Activated naive CD4-positive, alpha-beta T cell treated with anti-CD3 and anti-CD28 coated beads, Interleukin-2, amount 50 U/mL, for 72 hours (primary cell): Measurements from ENCODE around the gene CATSPERD. TPM values are rescaled to one million over a fixed set of nuclear protein-coding genes. Genes with fewer than 3 reads are reported as not detected.
"Not testable (repeated sequence)": the region's sequence is repeated elsewhere in the genome, so short reads cannot be mapped to it uniquely, and the experiment has no call there.

Experiments
- ATAC-seq, 2 donors: fragments of 150-1000 bp; cut with Tn5 transposase; 2 replicates each; pipeline ENCODE4 v1.10.0; 2021; ENCODE audit warnings: mild to moderate bottlenecking in 2 of 2, moderate library complexity in 2 of 2
- DNase-seq, 2 donors: peaks; one replicate each; pipeline ENCODE4 v3.0.0; 2021 to 2022; ENCODE audit warnings: low spot score in 2 of 2
- H3K27ac Mint-ChIP-seq, 2 donors: one replicate each; pipeline ENCODE4 v1.8.0; 2022; ENCODE audit warnings: mild to moderate bottlenecking in 2 of 2, mixed read lengths in 2 of 2
- H3K36me3 Mint-ChIP-seq, 2 donors: one replicate each; pipeline ENCODE4 v1.8.0; 2022; ENCODE audit warnings: mixed read lengths in 2 of 2
- H3K9me3 Mint-ChIP-seq, 2 donors: one replicate each; pipeline ENCODE4 v1.8.0; 2022; ENCODE audit warnings: mixed read lengths in 2 of 2
- total RNA-seq, 2 donors: library from RNA; stranded (reverse); gene quantifications; one replicate each; pipeline ENCODE4 v1.2.3, GENCODE V29; 2022

Gene CATSPERD
- total RNA-seq, 2 donors from 2014 or later, result not detected

DNA sequence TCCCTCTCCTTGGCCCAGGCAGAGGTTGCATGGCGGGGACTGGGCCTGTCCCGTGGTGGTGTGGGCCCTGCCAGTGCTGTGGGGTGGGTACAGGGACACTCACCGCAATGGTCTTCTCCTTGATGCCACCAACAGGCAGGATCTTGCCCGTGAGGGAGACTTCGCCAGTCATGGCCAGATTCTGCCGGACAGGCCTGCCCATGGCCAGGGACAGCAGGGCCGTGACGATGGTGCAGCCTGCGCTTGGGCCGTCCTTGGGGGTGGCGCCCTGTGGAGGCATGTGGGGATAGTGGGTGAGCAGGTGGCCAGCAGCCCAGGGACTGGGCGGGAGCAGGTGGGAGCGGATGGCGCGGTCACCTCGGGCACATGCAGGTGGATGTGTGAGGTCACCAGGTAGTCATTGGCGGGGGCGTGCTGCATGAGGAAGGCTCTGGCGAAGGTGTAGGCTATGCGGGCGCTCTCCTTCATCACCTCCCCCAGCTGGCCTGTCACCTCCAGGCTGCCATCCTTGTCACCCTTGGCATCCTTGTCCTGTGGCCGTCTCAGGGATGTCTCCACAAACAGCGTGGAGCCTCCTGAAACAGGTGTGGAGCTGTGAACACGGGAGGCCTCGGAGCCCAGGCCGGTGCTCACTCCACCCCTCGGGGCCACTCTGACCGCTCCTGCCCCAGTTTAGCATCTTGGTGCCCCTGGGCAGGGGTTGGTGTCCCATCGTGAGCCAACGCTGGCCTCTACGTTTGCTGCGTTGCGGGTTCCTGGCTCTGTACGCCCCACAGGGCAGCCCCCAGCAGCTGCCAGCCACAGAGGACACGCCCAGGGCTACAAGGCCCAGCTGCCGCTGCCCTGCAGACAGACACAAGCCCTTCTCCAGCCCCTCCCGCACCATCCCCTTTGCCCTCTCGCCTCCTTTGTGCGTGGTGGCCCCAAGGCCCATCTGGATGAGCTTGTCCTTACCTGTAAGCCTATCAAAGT lies 27.0 kb upstream of the CATSPERD start:
- peak in 1 of 2 donors; percentile 25 for DNase-seq
- Mint-ChIP-seq H3K9me3 (no peaks in the 10 kb centered on the region), H3K27ac (peak overlapping the region; percentile 96 to 99), H3K36me3 (peaks cover 19 to 27% of the 10 kb centered on the region in 2 donors)
- ATAC-seq, result no peak

DNA sequence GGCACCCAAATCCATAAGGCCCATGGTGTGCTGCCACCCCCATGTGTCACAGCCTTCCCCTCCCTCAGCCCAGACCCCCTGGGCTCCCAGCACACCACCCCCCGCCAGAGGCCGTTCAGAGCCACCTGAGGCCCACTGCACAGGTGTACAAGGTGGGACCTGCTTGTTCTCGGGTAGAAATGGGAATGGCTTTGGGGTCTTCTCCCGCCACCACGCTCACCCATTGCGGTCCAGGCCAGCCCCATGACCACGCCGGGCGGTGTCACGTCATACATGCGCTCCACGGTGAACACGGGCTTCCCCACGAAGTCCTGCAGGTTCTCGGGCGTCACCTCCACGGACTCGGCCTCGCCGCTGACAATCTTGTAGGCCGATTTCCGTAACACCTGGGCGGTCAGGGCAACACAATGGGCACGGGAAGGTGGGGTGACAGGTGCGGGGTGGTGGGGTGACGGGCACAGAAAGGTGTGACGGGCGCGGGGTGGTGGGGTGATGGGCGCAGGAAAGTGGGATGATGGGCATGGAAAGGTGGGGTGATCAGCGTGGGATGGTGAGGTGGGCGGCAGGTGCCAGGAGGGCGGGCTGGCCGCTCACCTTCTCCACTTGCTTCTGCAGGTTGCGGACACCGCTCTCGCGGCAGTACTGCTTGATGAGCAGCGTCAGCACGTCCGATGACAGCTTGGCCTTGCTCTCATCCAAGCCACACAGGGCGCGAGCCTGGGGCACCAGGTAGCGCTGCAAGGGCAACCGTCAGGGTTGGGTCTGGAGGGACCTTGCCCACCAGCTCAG lies 26.1 kb upstream of the CATSPERD start:
- Mint-ChIP-seq H3K9me3 (no peaks in the 10 kb centered on the region), H3K36me3 (peaks cover 23 to 27% of the 10 kb centered on the region in 2 donors), H3K27ac (peak overlapping the region; percentile 97 to 99)
- DNase-seq (no peak), ATAC-seq (no peak)

DNA sequence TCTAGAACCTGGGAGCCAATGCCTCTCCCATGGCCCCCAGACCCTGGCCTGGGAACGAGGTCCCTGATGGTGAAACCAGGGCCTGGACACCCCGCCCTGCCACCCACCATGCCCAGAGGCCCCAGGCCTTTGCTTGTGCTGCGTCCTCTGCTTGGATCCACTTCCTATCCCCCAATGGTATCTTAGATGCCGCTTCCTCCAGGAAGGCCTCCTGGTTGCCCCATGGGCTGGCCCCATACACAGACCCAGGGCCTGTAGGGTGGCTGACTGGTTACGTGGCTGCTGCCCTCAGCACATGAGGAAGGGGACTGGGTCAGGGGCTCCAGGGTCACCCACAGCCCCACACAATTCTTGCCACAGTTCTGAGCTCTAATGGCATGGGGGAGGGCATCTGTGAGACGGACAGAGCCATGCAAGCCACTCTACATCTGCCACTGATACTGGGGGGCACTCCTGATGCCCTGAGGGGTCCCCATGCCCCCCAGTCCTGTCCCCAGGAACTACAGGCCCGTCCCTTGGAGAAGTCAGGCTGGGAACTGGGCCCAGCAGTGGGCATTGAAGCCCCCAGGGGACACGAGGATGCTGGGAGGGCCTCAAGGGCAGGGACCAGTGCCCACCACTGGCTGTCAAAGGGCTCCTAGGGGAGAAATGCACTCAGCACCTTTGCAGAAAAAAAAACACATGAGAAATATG lies 25.3 kb upstream of the CATSPERD start:
- H3K36me3 Mint-ChIP-seq, result peaks cover 23 to 24% of the 10 kb centered on the region in 2 donors
- no peak for DNase-seq

DNA sequence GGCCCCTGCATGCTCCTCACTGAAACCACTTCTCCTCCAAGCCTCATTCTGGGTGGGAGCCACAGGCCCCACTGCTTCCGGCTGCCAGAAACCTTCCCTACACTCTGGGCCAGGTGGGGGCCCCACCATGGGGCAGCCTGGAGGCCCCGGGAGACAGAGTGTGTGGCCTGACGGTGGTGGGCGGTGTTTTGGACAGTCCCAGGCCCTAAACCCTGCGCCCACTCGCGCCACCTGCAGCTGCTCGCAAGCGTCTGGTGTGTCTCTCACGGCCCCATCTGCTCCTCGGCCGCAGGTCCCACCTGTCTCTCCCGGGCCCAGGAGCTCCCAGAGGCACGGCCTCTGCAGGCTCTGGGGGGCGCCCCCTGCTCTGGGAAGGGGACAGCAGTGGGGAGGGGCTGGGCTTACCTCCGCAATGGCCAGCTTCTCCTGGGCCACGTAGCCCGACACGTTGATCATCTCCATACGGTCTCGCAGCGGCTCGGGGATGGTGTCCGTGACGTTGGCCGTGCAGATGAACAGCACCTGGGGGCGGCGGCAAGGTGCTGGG lies 24.7 kb upstream of the CATSPERD start:
- peaks cover 17 to 18% of the 10 kb centered on the region in 2 donors for H3K36me3 Mint-ChIP-seq
- no peak for ATAC-seq
- no peak for DNase-seq
- peak overlapping the region; percentile 97 to 99 for H3K27ac Mint-ChIP-seq
- H3K9me3 Mint-ChIP-seq, result no peaks in the 10 kb centered on the region

More for the DNA sequence above, 25.3 kb upstream of the CATSPERD start:
- H3K27ac Mint-ChIP-seq, result peak overlapping the region; percentile 97 to 99
- ATAC-seq, result no peak
- H3K9me3 Mint-ChIP-seq, result no peaks in the 10 kb centered on the region

DNA sequence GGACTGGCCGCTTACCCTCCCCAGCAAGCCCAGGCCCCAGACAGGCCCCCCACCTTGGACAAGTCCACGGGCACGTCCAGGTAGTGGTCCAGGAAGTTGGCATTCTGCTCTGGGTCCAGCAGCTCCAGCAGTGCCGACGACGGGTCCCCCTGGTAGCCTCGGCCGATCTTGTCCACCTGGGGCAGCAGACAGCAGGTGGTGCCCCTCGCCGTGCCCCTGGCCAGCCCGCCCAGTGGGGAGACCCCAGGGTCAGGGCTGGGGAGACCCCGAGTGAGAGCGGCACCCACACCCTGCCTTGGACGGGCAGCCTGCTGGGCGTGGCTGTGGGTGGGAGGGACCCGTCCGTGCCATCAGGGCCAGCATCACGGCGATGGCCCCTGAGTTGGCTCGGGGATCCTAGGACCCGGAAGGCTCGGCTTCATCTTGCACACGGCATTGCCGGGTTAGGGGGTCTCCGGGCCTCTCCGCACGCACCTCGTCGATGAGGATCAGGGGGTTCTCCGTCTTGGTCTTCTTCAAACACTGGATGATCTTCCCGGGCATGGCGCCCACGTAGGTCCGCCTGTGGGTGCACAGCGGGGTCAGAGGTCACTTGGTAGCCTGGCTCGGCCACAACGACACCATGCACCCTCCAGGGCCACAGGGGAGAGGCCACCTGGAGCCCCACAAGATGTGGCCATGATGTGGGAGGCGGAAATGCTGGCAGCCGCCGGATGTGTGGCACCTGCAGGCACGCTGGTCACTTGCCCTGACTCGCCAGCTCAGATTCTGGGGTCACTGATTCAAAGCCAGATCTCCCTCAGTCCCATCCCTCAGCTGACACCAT lies 24.0 kb upstream of the CATSPERD start:
- Mint-ChIP-seq H3K27ac (peak overlapping the region; percentile 69 to 84), H3K36me3 (peaks cover 12 to 14% of the 10 kb centered on the region in 2 donors), H3K9me3 (no peaks in the 10 kb centered on the region)
- ATAC-seq (no peak), DNase-seq (no peak)

DNA sequence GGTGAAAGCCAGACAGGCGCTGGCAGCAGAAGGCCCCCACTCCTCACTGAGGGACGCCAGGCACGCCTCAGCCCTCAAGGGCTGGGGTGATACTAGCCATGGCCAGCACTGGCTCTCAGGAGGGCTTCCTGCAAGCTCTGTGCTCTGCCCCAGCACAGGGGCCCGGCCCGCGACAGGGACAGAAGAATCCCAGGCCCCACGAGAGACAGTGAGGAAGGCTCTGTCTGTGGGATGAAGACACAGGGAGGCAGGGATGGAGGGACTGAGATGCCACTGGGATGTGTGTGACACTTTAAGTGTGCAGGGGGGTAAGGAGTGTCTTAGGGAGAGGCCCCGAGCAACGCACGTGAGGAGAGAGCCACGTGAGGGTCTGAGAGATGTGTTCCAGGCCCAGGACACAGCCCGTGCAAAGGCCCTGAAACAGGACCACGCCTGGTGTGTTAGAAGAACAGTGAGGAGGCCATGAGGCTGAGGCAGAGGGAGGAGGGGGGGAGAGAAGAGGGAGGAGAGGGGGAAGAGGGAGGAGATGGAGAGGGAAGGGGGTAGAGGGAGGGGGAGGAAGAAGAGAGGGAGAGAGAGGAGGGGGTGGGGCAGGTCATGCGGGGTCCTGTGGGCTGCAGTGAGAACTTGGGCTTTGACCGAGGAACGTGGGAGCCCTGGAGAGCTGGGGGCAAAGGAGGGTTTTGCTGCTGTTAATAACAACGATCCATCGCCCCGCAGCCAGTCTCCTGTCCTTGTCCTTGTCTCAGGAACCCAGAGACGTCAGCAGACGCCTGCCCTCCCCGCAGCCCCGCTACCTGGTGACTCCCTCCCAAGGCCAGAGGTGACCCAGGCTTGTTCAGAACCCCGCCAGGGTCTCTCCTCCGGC lies 23.2 kb upstream of the CATSPERD start:
- DNase-seq (no peak), ATAC-seq (no peak)
- H3K36me3 Mint-ChIP-seq, result peaks cover 8 to 11% of the 10 kb centered on the region in 2 donors
- H3K9me3 Mint-ChIP-seq, result no peaks in the 10 kb centered on the region
- peak overlapping the region; percentile 69 to 84 for H3K27ac Mint-ChIP-seq

DNA sequence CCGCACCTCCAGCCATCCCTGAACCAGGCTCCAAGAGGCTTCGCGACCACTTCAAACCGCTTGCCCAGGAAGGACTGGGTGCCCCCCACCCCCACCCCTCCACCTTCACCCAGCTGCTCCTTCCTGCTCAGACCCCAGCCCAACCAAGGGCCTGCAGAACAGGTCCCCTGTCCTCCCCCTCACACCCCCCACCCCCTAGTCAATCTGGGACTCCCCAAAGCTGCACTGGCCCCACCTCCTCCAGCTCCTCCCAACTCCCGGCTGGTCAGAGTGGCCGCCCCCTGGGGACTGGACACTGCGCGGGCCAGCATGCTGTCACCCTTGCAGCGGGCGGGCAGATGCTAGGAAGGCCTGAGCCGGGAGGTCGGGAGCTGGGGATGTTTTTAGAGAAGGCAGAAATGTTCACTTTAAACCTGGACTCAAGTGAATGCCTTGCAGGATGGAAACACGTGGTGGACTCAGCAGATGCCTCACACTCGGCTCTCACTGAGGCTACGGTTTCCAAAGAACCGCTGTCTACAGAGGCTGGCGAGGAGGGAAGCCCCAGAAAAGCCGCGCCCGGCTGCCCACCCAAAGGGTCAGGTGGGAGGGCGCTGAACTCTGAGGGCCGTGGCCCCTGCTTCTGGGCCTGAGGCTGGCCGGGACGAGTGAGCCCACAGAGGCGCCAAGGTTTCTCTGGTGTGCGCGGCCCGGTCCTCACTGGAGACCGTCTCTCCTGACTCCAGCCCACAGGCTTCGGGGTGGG lies 22.4 kb upstream of the CATSPERD start:
- H3K9me3 Mint-ChIP-seq, result no peaks in the 10 kb centered on the region
- DNase-seq (no peak), ATAC-seq (no peak)
- peak overlapping the region in 1 of 2 donors; percentile 50 for H3K27ac Mint-ChIP-seq
- peaks cover 5 to 8% of the 10 kb centered on the region in 2 donors for H3K36me3 Mint-ChIP-seq

DNA sequence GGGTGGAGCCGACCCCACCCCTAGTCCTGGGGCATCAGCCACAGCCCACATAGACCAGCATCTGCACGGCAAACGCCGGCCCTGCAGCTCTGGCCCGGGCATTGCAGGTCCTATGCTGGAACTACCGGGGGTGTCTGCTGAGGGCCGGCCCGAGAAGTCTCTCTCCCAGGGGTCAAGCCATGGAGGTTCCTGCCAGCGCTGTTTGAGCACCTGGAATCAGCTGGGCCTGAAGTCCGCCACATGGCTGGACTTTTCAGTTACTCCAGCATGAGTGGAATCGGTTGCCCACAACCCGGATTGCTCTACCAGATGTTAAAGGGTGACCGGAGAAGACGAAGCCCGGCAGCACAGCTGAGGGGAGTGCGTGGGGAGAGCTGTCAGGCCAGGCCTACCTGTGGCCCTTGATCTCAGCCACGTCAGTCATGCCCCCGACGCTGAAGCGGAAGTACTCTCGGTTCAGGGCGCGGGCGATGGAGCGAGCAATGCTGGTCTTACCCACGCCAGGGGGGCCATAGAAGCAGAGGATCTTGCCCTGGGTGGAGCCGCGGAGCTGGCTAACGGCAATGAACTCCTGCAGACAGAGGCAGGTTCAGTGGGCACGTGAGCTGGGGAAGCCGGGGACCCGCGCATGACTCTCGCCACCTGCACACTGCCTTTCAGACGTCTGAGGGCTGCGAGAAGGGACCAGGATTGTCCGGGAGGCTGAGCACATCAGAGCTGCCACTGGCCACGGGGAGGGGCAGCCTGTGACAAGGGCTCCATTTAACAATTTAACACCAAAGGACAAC lies 21.6 kb upstream of the CATSPERD start:
- ATAC-seq (no peak), DNase-seq (no peak)
- peaks cover 13 to 16% of the 10 kb centered on the region in 2 donors for H3K36me3 Mint-ChIP-seq
- no peaks in the 10 kb centered on the region for H3K9me3 Mint-ChIP-seq
- peak overlapping the region in 1 of 2 donors; percentile 36 for H3K27ac Mint-ChIP-seq

DNA sequence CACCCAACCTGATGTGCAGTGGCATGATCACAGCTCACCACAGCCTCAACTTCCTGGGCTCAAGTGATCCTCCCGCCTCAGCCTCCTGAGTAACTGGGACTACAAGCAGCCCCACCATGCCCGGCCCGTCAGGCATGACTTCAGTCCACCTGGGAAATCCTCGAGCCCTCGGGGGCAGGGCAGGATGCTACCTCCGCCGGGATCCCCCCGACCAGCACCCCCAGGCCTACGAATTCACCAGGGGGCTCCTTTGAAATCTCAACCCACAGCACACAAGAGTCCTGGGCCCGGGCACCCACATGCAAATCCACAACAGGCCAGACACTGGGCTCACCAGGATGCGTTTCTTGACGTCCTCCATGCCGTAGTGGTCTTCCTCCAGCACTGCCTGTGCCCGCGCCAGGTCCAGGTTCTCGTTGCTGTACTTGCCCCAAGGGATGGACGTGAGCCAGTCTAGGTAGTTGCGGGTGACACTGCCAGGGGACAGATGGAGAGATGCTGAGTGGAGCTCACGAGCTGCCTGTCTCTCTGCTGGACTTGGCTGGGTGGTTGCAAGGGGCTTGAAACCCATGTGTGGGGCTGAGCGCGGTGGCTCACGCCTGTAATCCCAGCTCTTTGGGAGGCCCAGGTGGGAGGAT lies 19.9 kb upstream of the CATSPERD start:
- ATAC-seq (no peak), DNase-seq (no peak)
- peak overlapping the region in 1 of 2 donors; percentile 78 for H3K27ac Mint-ChIP-seq
- no peaks in the 10 kb centered on the region for H3K9me3 Mint-ChIP-seq
- H3K36me3 Mint-ChIP-seq, result peaks cover 16 to 21% of the 10 kb centered on the region in 2 donors

DNA sequence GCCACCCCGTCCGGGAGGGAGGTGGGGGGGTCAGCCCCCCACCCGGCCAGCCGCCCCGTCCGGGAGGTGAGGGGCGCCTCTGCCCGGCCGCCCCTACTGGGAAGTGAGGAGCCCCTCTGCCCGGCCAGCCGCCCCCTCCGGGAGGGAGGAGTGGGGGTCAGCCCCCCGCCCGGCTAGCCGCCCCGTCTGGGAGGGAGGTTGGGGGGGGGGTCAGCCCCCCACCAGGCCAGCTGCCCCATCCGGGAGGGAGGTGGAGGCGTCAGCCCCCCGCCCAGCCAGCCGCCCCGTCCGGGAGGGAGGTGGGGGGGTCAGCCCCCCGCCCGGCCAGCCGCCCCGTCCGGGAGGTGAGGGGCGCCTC lies 18.4 kb upstream of the CATSPERD start:
- ATAC-seq, H3K27ac Mint-ChIP-seq, DNase-seq, H3K9me3 Mint-ChIP-seq: not testable (repeated sequence)
- peaks cover 21% of the 10 kb centered on the region in 2 donors for H3K36me3 Mint-ChIP-seq

DNA sequence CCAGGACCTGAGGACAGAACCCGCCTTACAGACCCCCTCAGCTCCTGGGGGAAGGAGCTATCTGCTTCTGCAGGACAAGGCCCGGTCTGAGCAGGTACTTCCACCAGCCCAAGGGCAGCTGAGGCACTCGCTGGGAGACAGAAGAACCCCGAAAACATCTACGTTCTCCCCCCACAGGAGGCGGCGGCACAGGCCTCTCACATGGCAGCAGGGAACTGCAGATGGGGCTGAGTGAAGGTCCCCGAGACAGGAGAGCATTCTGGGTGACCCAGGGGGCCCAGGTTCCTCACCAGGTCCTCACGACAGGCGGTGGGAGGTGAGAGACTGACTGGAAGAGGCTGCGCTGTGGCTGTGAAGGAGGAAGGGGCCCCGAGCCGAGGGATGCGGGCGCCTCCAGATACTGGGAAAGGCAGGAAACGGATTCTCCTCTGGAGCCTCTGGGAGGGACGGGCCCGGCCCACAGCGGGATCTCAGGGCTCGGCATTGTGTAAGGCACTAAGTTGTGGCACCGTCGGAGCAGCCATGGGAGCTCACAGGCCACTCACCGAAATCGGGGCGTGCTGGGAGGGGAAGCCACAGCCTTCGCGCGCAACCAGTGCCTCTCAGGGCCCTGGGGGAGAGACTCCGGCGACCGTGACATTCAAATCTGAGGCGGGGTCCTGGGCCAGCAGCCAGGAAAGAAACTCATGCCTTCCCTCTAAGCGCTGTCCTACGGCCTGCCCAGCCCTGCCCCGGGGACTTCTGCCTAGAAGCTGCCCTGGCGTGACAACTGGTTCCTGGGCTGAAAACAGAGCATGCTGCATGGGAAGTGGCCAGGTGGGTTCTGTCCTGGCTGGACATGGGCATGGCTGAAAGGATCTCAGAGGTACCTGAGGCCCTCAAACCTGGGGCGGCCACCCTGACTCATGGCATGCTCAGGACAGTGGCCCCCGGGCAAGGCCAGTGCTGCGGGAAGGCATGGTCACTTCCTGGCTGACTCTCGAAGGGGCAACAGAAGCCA lies 16.3 kb upstream of the CATSPERD start:
- H3K27ac Mint-ChIP-seq, result peak overlapping the region; percentile 33 to 76
- ATAC-seq (peak in 1 of 2 donors; percentile 7), DNase-seq (no peak)
- H3K36me3 Mint-ChIP-seq, result peaks cover 17 to 21% of the 10 kb centered on the region in 2 donors
- no peaks in the 10 kb centered on the region for H3K9me3 Mint-ChIP-seq

DNA sequence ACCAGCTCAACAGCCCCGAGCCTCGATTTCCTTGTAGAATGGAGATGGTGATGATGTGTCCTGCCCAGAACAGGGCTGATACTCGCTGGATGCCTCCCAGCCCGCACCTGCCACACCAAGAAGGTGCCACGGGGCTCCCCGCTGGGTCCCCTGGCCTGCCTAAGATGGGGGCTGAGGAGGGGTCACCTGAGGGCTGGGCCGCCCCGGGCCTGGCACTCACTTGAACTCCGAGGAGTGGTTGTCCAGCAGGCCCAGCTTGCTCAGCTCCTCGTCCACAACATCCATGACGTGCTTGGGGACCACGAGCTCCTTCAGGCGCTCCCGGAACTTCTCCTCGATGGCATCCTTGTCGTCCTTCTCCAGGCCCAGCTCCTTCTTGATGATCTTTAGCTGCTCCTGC lies 14.9 kb upstream of the CATSPERD start:
- Mint-ChIP-seq H3K27ac (no peak overlapping the region), H3K36me3 (peaks cover 17 to 21% of the 10 kb centered on the region in 2 donors), H3K9me3 (no peaks in the 10 kb centered on the region)
- DNase-seq (no peak), ATAC-seq (no peak)
